DND-41 (cell line): Measurements from ENCODE around the gene GPR152.

ENCODE experiments used
- ATAC-seq: fragments of 200-7000 bp; cut with Tn5 transposase; 3 replicates; pipeline ENCODE4 v1.9.1; 2021; ENCODE audit warnings: low read depth; ENCODE audit not compliant: insufficient read depth
- DNase-seq: peaks from one replicate; pipeline ENCODE4 v3.0.0-alpha.2; 2020
- H2AFZ ChIP-seq: 2 replicates; pipeline ENCODE4 v1.6.0; 2012; ENCODE audit warnings: low read depth, low read length
- H3K27ac ChIP-seq: 2 replicates; pipeline ENCODE4 v1.5.1; 2012; ENCODE audit warnings: low read length, inconsistent platforms
- H3K27me3 ChIP-seq: fragments of 200-600 bp; sonication (generic); 2 replicates; pipeline ENCODE4 v1.6.0; 2012; ENCODE audit warnings: low read length, mild to moderate bottlenecking, inconsistent platforms; ENCODE audit not compliant: insufficient read depth, poor library complexity
- H3K36me3 ChIP-seq: 2 replicates; pipeline ENCODE4 v1.5.1; 2012; ENCODE audit warnings: low read length, inconsistent platforms; ENCODE audit not compliant: insufficient read depth
- H3K4me1 ChIP-seq: 2 replicates; pipeline ENCODE4 v1.5.1; 2012; ENCODE audit warnings: mild to moderate bottlenecking, low read length; ENCODE audit not compliant: insufficient read depth
- H3K4me2 ChIP-seq: 2 replicates; pipeline ENCODE4 v1.6.0; 2012; ENCODE audit warnings: mild to moderate bottlenecking, moderate library complexity, low read length, inconsistent platforms; ENCODE audit not compliant: insufficient read depth
- H3K4me3 ChIP-seq, 2 experiments: fragments of 200-600 bp in 1 of 2; shearing (Covaris generic) in 1 of 2; 2 replicates each; pipeline ENCODE4 v1.5.1; 2012 to 2016; ENCODE audit warnings: inconsistent platforms in 2 of 2, low read length in 2 of 2, mild to moderate bottlenecking in 2 of 2, low read depth in 1 of 2, moderate library complexity in 1 of 2
- H3K79me2 ChIP-seq: 2 replicates; pipeline ENCODE4 v1.6.0; 2012; ENCODE audit warnings: low read length, inconsistent platforms; ENCODE audit not compliant: insufficient read depth
- H3K9ac ChIP-seq: 2 replicates; pipeline ENCODE4 v1.6.0; 2012; ENCODE audit warnings: low read depth, mild to moderate bottlenecking, inconsistent platforms, low read length, moderate library complexity
- H3K9me3 ChIP-seq: 2 replicates; pipeline ENCODE4 v1.5.1; 2012; ENCODE audit warnings: low read length, moderate library complexity, mild to moderate bottlenecking, inconsistent platforms; ENCODE audit not compliant: insufficient read depth, severe bottlenecking
- H4K20me1 ChIP-seq: 2 replicates; pipeline ENCODE4 v1.6.0; 2012; ENCODE audit warnings: low read length; ENCODE audit not compliant: insufficient read depth
- EZH2 ChIP-seq: IDR thresholded peaks from 3 replicates; pipeline ENCODE4 v1.6.1; 2012; ENCODE audit warnings: borderline replicate concordance, low read depth, mild to moderate bottlenecking, moderate library complexity, low read length, inconsistent platforms; ENCODE audit not compliant: severe bottlenecking
- TF ChIP-seq, protein P1 (sequence below): IDR thresholded peaks from 2 replicates; pipeline ENCODE4 v1.5.1; 2012; ENCODE audit warnings: borderline replicate concordance, low read length, moderate library complexity, mild to moderate bottlenecking; ENCODE audit not compliant: poor library complexity, severe bottlenecking; ENCODE audit errors: extremely low read depth

The GPR152 gene

DNA sequence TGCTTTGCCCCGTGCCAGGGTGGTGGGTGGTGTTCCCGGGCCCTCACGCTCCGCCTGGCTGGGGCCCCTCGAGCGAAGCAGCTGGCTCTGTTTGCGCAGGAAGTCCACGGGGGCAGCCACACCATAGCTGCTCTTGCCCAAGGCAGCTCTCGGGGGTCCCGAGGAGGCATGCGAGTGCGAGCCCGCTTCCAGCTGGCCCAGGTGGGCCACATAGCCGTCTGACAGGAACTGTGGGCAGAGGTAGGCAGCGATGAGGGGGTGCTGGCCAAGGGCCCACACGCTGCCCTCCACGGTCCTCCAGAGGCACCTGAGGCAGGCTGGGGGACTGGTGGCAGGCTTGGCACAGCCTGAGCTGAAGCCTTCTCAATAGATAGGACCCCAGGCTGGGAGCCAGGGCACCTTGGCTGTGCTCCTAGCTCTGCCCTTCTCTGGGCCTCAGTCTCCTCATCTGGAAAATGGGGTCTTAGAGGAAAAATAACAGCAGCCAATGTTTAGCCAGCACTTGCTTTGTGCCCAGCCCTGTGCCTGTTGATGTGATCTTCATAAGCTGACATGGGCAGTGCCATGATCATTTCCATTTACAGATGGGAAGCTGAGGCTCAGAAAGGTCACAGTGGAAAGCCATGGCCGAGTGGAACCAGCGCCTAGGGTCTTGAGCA lies 39.7 kb upstream of the GPR152 start:
- peaks cover 32% of the 10 kb centered on the region for H4K20me1 ChIP-seq
- ATAC-seq = no peak
- no peaks in the 10 kb centered on the region for H3K9me3 ChIP-seq
- H3K36me3 ChIP-seq = peaks cover 95% of the 10 kb centered on the region
- H3K4me3 ChIP-seq = no peak overlapping the region
- H3K9ac ChIP-seq = no peak overlapping the region
- H3K27ac ChIP-seq = no peak overlapping the region; the same call in 1 of the 2 replicates
- no peak for DNase-seq
- H3K79me2 ChIP-seq = peaks cover 9% of the 10 kb centered on the region
- H3K27me3 ChIP-seq = no peaks in the 10 kb centered on the region
- H2AFZ ChIP-seq = no peak overlapping the region
- H3K4me2 ChIP-seq = no peak overlapping the region
- TF ChIP-seq EZH2 = no peak
- TF ChIP-seq, protein P1, sequence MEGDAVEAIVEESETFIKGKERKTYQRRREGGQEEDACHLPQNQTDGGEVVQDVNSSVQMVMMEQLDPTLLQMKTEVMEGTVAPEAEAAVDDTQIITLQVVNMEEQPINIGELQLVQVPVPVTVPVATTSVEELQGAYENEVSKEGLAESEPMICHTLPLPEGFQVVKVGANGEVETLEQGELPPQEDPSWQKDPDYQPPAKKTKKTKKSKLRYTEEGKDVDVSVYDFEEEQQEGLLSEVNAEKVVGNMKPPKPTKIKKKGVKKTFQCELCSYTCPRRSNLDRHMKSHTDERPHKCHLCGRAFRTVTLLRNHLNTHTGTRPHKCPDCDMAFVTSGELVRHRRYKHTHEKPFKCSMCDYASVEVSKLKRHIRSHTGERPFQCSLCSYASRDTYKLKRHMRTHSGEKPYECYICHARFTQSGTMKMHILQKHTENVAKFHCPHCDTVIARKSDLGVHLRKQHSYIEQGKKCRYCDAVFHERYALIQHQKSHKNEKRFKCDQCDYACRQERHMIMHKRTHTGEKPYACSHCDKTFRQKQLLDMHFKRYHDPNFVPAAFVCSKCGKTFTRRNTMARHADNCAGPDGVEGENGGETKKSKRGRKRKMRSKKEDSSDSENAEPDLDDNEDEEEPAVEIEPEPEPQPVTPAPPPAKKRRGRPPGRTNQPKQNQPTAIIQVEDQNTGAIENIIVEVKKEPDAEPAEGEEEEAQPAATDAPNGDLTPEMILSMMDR = no peak
- no peaks in the 10 kb centered on the region for H3K4me1 ChIP-seq

GRCh38 chr11:67491276-67492068 lies 38.9 kb upstream of the GPR152 start:
- Histone ChIP-seq H3K9me3 (no peaks in the 10 kb centered on the region), H3K27ac (no peak overlapping the region), H4K20me1 (peaks cover 38% of the 10 kb centered on the region), H3K4me2 (no peak overlapping the region), H2AFZ (no peak overlapping the region), H3K9ac (no peak overlapping the region), H3K79me2 (peaks cover 16% of the 10 kb centered on the region), H3K4me1 (peaks cover 3% of the 10 kb centered on the region), H3K4me3 (no peak overlapping the region), H3K27me3 (no peaks in the 10 kb centered on the region), H3K36me3 (peaks cover 98% of the 10 kb centered on the region)
- DNase-seq (no peak), ATAC-seq (peak; percentile 9; the same call in 1 of the 3 replicates)
- TF ChIP-seq, protein P1 = no peak
- no peak for TF ChIP-seq EZH2

DNA sequence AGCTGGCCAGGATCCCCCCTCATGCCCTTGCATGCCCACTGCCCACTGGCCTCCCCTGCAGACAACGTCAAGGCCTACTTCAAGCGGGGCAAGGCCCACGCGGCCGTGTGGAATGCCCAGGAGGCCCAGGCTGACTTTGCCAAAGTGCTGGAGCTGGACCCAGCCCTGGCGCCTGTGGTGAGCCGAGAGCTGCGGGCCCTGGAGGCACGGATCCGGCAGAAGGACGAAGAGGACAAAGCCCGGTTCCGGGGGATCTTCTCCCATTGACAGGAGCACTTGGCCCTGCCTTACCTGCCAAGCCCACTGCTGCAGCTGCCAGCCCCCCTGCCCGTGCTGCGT lies 38.2 kb upstream of the GPR152 start:
- Histone ChIP-seq H3K79me2 (peaks cover 24% of the 10 kb centered on the region), H3K27ac (no peak overlapping the region), H3K9me3 (no peaks in the 10 kb centered on the region), H2AFZ (no peak overlapping the region), H3K27me3 (no peaks in the 10 kb centered on the region), H3K36me3 (peaks cover 98% of the 10 kb centered on the region), H3K9ac (no peak overlapping the region), H3K4me1 (peaks cover 11% of the 10 kb centered on the region), H3K4me3 (no peak overlapping the region), H4K20me1 (peaks cover 44% of the 10 kb centered on the region), H3K4me2 (no peak overlapping the region)
- TF ChIP-seq EZH2 = no peak
- TF ChIP-seq, protein P1 = no peak
- ATAC-seq (no peak), DNase-seq (peak; percentile 6)
